ENCODE data around the gene ZNF618. TPM values are rescaled to one million over a fixed set of nuclear protein-coding genes. Genes with fewer than 3 reads are reported as not detected.

Gene ZNF618
- total and polyA plus RNA-seq, 2 experiments from 2014 or later: 12.1 to 22.1 TPM

- no peak for TF ChIP-seq ZNF462 (CRISPR knock-in tag; IDR thresholded peaks at IDR 0.05)
- no peak for TF ChIP-seq STAT1 (IDR thresholded peaks at IDR 0.05; ENCODE audit: unreplicated experiment)
- TF ChIP-seq REST (IDR thresholded peaks at IDR 0.05; ENCODE audit: unreplicated experiment): no peak
- no peak for TF ChIP-seq POLR2AphosphoS5 (IDR thresholded peaks at IDR 0.05; ENCODE audit: low read depth)
- TF ChIP-seq ETS1 (IDR thresholded peaks at IDR 0.05): no peak
- no peak for TF ChIP-seq EZH2phosphoT487 (IDR thresholded peaks at IDR 0.05; ENCODE audit: unreplicated experiment)
- no peak for TF ChIP-seq JUNB (IDR thresholded peaks at IDR 0.05; ENCODE audit: unreplicated experiment)
- no peak for TF ChIP-seq EZH2 (IDR thresholded peaks at IDR 0.05; ENCODE audit: low read depth, unreplicated experiment)
- no peak for TF ChIP-seq NANOG (IDR thresholded peaks at IDR 0.05; ENCODE audit: borderline replicate concordance)
Measured at GRCh38 chr9:113933671-113934070, 57.6 kb downstream of the ZNF618 start (continued).
